Lung (tissue), 16 donors: Measurements from ENCODE around the gene HAPSTR1. TPM values are rescaled to one million over a fixed set of nuclear protein-coding genes. Genes with fewer than 3 reads are reported as not detected.
"Not testable (repeated sequence)": the region's sequence is repeated elsewhere in the genome, so short reads cannot be mapped to it uniquely, and the experiment has no call there.

Experiments
- ATAC-seq: fragments of 200-7000 bp; cut with Tn5 transposase; one replicate; pipeline ENCODE4 v1.9.1; 2020; ENCODE audit warnings: moderate number of reproducible peaks; ENCODE audit not compliant: insufficient read depth, low FRiP score
- DNase-seq, 3 donors: peaks; one replicate each; pipeline ENCODE4 v3.0.0-alpha.2; 2013 to 2017
- H3K27ac ChIP-seq, 2 donors: one replicate each; pipeline ENCODE4 v1.5.1; 2013; ENCODE audit warnings: mild to moderate bottlenecking in 2 of 2, moderate library complexity in 2 of 2, control low read depth in 1 of 2, inconsistent platforms in 1 of 2, low read depth in 1 of 2, low read length in 1 of 2
- H3K27me3 ChIP-seq, 3 donors: one replicate each; pipeline ENCODE4 v1.5.1; 2013; ENCODE audit warnings: low read length in 2 of 3; ENCODE audit not compliant: control insufficient read depth in 3 of 3, insufficient read depth in 3 of 3
- H3K36me3 ChIP-seq, 4 donors: one replicate each; pipeline ENCODE4 v1.5.1; 2013; ENCODE audit warnings: low read length in 4 of 4, mild to moderate bottlenecking in 1 of 4, moderate library complexity in 1 of 4; ENCODE audit not compliant: control insufficient read depth in 4 of 4, insufficient read depth in 4 of 4
- H3K4me1 ChIP-seq, 5 donors: one replicate each; pipeline ENCODE4 v1.5.1; 2013; ENCODE audit warnings: low read length in 5 of 5, mild to moderate bottlenecking in 2 of 5, moderate library complexity in 1 of 5; ENCODE audit not compliant: control insufficient read depth in 5 of 5, insufficient read depth in 5 of 5
- H3K4me3 ChIP-seq: one replicate; pipeline ENCODE4 v1.5.1; 2013; ENCODE audit warnings: mild to moderate bottlenecking, control low read depth, moderate library complexity
- H3K9ac ChIP-seq, 2 donors: one replicate each; pipeline ENCODE4 v1.5.1; 2013; ENCODE audit warnings: low read length in 2 of 2, control low read depth in 1 of 2; ENCODE audit not compliant: insufficient read depth in 1 of 2
- H3K9me3 ChIP-seq, 4 donors: one replicate each; pipeline ENCODE4 v1.5.1; 2013; ENCODE audit warnings: low read length in 3 of 4, mild to moderate bottlenecking in 1 of 4, moderate library complexity in 1 of 4; ENCODE audit not compliant: control insufficient read depth in 4 of 4, insufficient read depth in 3 of 4
- CTCF ChIP-seq: IDR thresholded peaks from 2 replicates; pipeline ENCODE4 v1.5.1; 2012; ENCODE audit warnings: mild to moderate bottlenecking; ENCODE audit errors: control extremely low read depth, extremely low read depth
- WGBS, 2 donors: extraction: QIAGEN DNeasy Blood & Tissue Kit; methylation state at CpG; one replicate each; pipeline ENCODE4 v1.1.7; 2013; 5-methylcytosine and 5-hydroxymethylcytosine counted together
- long read RNA-seq, 5 donors: transcript quantifications; one replicate each; lab custom pipeline, GENCODE V29; 2026
- polyA plus RNA-seq, 2 donors: library from polyadenylated mRNA; stranded (reverse); fragments of 200-250 nt; gene quantifications; one replicate each; pipeline ENCODE4 v1.2.1, GENCODE V29; 2013
- total RNA-seq, 2 donors: library from RNA; depleted of rRNA in 1 of 2; stranded (reverse); fragments of >200 nt in 1 of 2; gene quantifications; one replicate each; pipeline ENCODE4 v1.2.1, GENCODE V29; 2014 to 2021
- donor health status: control.
- donor health status: control.
- donor health status: Bipolar disorder and iron deficiency.
- donor health status: healthy.
- donor health status: DM: yes; HTN: yes; CAD: no.

The HAPSTR1 gene, protein sequence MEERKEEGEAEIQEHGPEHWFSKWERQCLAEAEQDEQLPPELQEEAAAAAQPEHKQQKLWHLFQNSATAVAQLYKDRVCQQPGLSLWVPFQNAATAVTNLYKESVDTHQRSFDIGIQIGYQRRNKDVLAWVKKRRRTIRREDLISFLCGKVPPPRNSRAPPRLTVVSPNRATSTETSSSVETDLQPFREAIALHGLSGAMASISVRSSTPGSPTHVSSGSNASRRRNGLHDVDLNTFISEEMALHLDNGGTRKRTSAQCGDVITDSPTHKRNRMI
- 10 to 100 TPM; 62.7 to 81.7 TPM for total RNA-seq
- 10 to 100 TPM; 10.1 to 18.5 TPM for polyA plus RNA-seq
- long read RNA-seq, donor 1, full-length matches to known transcripts, result 11 of 11 reads
- long read RNA-seq, donor 1, partial matches to known transcripts, result 0 of 11 reads
- long read RNA-seq, donor 1, other reads (novel, unspliced or antisense), result 0 of 11 reads
- long read RNA-seq, donor 2, full-length matches to known transcripts, result 7 of 7 reads
- long read RNA-seq, donor 2, partial matches to known transcripts, result 0 of 7 reads
- long read RNA-seq, donor 2, other reads (novel, unspliced or antisense), result 0 of 7 reads
- long read RNA-seq, donor 3, full-length matches to known transcripts, result 2 of 2 reads
- long read RNA-seq, donor 3, partial matches to known transcripts, result 0 of 2 reads
- long read RNA-seq, donor 3, other reads (novel, unspliced or antisense), result 0 of 2 reads
- long read RNA-seq, donor 4, full-length matches to known transcripts, result 2 of 2 reads
- long read RNA-seq, donor 4, partial matches to known transcripts, result 0 of 2 reads
- long read RNA-seq, donor 4, other reads (novel, unspliced or antisense), result 0 of 2 reads
- long read RNA-seq, donor 5, full-length matches to known transcripts, result 7 of 7 reads
- long read RNA-seq, donor 5, partial matches to known transcripts, result 0 of 7 reads
- long read RNA-seq, donor 5, other reads (novel, unspliced or antisense), result 0 of 7 reads

DNA sequence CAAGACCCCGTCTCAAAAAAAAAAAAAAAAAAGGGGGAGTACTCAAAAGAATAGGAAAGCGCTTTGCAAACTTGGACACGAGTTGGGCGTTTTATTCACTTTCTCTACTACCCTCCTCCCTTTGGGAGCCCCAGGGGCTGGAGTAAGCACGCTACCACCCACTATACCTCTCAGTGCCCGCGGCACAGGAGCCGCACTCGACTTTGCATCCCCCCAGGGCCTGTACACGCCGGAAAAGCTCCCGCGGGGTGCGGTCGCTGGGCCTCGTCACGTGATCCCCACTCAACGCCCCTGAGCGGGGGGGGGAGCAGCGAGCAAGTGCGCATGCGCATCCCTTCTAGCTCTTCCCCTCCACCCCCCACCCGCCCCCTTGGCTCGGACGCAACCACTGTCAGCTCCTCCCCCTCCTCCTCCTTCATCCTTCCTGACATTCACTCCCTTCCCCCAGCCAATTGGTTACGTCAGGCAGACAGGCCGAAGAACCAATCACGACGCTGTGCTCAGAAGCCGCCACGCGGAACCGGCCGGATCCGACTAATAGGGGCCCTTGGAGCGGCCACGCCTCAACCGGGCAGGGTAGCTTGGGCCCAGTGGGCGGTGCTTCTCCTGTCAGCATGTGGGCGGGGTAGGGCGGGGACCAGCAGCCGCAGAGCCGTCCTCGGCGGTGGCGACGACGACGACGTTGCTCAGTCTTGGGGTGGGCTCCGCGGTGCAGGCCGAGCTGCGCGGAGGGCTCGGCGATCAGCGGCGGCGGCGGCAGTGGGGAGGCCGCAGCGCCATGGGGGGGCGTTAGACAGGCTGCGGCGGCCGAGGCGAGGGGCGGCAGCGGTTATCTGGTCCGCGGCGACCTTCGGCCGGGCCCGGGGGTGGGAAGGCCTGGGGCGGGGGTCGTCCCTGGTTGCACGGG is at the start of gene HAPSTR1:
Gene HAPSTR1, plus strand, starts transcription at position 685 of the 907 bp plus-strand sequence. CDS start 401 bp downstream, outside the sequence.
- peaks cover 0 to 19% (median 7%) of the 10 kb centered on the region in 4 donors for H3K36me3 ChIP-seq
- peaks cover 3 to 34% (median 14%) of the 10 kb centered on the region in 5 donors for H3K4me1 ChIP-seq
- H3K27me3 ChIP-seq, result no peaks in the 10 kb centered on the region
- DNase-seq, result peak; percentile 100
- ATAC-seq, result peak; percentile 96
- H3K9ac ChIP-seq, result peak within 1 kb of the TSS; percentile 84 to 94
- WGBS, 2 donors, result 0 to 1% methylated on average over 58 to 79 of the region's 79 CpGs
- peak within 1 kb of the TSS; percentile 100 for H3K4me3 ChIP-seq
- no peak for TF ChIP-seq CTCF
- H3K27ac ChIP-seq, result peak within 1 kb of the TSS; percentile 98 to 100
- no peaks in the 10 kb centered on the region for H3K9me3 ChIP-seq

GRCh38 chr16:9042533-9042932 is 48.9 kb upstream of the HAPSTR1 start:
- Histone ChIP-seq H3K4me1 (peaks cover 0 to 5% (median 0%) of the 10 kb centered on the region in 5 donors), H3K36me3 (no peaks in the 10 kb centered on the region), H3K27ac (no peak overlapping the region), H3K4me3 (no peak overlapping the region), H3K9me3 (peaks cover 0 to 4% (median 1%) of the 10 kb centered on the region in 4 donors), H3K27me3 (no peaks in the 10 kb centered on the region), H3K9ac (no peak overlapping the region)
- DNase-seq (no peak), ATAC-seq (no peak)
- 78 to 79% methylated on average over 5 of the region's 5 CpGs for WGBS, 2 donors
- TF ChIP-seq CTCF, result no peak

- no peak overlapping the region for H3K27ac ChIP-seq
- no peaks in the 10 kb centered on the region for H3K36me3 ChIP-seq
- 74 to 84% methylated on average over 15 of the region's 15 CpGs for WGBS, 2 donors
- peaks cover 0 to 4% (median 1%) of the 10 kb centered on the region in 4 donors for H3K9me3 ChIP-seq
- DNase-seq, result no peak
- H3K4me1 ChIP-seq, result peaks cover 0 to 8% (median 0%) of the 10 kb centered on the region in 5 donors
- TF ChIP-seq CTCF, result no peak
- no peak for ATAC-seq
- no peak overlapping the region for H3K9ac ChIP-seq
- no peaks in the 10 kb centered on the region for H3K27me3 ChIP-seq
- no peak overlapping the region for H3K4me3 ChIP-seq
Observed at GRCh38 chr16:9042964-9043680, 48.3 kb upstream of the HAPSTR1 start.

GRCh38 chr16:9045562-9045961 is 45.9 kb upstream of the HAPSTR1 start:
- ATAC-seq, H3K4me3 ChIP-seq, H3K9ac ChIP-seq, H3K27ac ChIP-seq, H3K27me3 ChIP-seq, H3K36me3 ChIP-seq, H3K9me3 ChIP-seq, DNase-seq: not testable (repeated sequence)
- 75 to 86% methylated on average over 3 of the region's 3 CpGs for WGBS, 2 donors
- peaks cover 0 to 10% (median 0%) of the 10 kb centered on the region in 5 donors for H3K4me1 ChIP-seq
